Stimulated activated CD4-positive, alpha-beta T cell treated with anti-CD3 and anti-CD28 coated beads, Interleukin-2, amount 100 ng/mL, for 4 hours (primary cell): ENCODE data around the gene FAM177B.
"Not testable (repeated sequence)": the region's sequence is repeated elsewhere in the genome, so short reads cannot be mapped to it uniquely, and the experiment has no call there.

Experiments
- DNase-seq: peaks from one replicate; pipeline ENCODE4 v3.0.0-alpha.2; 2020; ENCODE audit warnings: low read depth

The FAM177B gene

DNA sequence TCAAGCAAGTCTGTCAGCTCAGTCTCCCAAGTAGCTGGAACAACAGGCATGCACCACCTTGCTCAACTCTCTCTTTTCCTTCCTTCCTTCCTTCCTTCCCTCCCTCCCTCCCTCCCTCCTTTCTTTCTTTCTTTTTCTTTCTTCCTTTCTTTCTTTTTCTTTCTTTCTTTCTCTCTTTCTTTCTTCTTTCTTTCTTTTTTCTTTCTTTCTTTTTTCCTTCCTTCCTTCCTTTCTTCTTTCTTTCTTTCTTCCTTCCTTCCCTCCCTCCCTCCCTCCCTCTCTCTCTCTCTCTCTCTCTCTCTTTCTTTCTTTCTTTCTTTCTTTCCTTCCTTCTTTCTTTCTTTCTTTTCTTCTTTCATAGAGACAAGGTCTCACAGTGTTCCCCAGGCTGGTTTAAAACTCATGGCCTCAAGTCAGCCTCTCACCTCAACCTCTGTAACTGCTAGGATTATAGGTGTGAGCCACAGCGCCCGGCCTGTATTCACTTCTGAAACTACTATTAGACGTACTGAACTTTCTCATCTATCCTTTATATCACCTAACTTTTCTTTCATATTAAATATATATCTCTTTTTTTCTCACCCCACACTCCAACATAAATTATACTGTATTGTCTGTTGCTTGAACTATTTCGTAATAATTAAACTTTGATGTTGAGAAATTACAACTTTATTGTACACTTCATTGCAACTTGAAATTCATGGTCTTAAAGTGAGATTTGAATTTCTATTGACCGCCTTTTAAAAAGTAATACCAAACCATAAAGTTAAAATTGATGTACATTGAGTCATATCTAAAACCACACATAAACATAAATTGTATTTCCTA lies 4.8 kb downstream of the FAM177B start:
- DNase-seq: not testable (repeated sequence)

DNA sequence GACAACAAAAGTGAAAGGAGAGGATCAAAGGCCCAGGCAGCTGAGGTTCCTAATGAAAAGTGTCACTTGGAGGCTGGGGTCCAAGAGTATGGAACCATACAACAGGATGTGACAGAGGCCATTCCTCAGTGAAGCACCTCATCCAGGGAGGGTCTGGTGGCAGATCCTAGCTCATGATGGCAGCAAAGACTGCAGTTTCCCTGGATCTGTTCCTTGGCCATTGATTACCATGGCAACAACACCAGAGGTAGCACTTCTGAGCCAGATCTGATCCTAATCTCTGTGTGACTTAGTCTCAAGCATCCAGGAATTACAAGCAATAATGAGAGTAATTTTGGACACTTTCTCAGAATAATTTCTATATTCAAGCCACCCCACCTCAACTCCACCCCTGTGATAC lies 12.9 kb downstream of the FAM177B start:
- DNase-seq: no peak

DNA sequence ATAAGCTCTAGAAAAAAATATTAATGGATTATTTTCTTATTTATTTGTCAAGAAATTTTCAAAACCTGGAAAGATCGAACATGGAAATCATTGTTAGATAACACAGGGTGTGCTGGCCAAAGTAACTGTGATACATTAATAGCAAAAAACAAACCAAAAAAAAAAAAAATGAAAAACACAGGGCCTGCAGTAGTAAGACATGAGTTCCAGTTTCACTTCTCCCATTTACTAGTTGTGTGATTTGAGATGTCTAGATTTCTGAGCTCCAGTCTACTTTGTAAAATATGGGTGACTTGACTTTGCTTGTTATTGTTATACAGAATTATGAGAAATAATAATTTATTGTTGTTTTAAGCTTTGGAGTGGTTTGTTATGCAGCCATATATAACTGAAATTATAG lies 13.6 kb downstream of the FAM177B start:
- no peak for DNase-seq

DNA sequence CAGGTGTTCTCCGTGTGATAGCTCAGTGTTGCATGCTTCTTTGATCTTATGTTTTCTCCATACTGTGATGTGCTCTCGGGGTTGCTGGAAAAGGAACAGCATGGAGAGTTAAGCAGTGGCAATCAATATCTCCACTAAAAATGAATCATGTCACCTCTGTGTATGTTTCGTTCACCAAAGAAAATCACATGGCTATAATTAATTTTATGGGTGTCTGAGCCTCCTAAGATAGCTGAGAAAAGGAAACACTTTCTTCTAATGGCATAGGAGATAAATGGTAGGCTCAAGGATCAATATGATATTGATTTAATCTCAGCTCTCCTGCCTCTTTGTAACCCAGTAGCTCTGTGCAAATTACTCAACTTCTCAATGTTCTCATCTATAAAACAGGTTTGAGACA lies 14.3 kb downstream of the FAM177B start:
- DNase-seq: no peak

DNA sequence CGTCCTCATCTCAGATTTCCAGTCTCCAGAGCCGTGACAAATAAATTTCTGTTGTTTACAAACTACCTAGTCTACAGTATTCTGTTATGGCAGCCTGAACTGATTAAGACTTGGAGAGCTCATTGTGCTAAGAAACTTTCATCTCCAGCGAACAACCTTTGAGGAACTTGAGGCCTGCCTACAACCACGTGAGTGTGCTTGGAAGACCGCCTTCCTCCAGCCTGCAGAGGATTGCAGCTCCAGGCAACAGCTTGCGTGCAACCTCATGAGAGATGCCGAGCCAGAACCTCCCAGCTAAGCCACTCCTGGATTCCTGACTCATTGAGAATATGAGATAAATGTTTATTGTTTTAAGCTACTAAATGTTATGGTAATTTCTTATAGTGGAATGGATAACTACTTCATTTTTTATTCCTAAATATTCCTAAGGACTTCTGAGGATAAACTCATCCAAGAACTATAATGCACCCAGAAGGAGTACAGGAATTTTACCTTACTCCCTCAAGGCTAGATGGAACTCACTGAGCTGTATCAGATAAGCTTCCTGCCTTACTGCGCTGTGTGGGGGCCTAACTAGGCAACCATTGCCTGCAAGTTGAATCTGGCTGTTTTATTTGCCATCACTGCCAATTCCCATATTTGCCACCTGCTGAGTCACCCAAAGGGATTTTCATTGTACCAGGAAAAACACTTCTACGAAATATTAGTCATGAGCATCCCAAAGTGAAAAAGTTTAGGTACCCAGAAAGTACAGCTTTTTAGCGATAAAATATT lies 17.6 kb downstream of the FAM177B start:
- no peak for DNase-seq

DNA sequence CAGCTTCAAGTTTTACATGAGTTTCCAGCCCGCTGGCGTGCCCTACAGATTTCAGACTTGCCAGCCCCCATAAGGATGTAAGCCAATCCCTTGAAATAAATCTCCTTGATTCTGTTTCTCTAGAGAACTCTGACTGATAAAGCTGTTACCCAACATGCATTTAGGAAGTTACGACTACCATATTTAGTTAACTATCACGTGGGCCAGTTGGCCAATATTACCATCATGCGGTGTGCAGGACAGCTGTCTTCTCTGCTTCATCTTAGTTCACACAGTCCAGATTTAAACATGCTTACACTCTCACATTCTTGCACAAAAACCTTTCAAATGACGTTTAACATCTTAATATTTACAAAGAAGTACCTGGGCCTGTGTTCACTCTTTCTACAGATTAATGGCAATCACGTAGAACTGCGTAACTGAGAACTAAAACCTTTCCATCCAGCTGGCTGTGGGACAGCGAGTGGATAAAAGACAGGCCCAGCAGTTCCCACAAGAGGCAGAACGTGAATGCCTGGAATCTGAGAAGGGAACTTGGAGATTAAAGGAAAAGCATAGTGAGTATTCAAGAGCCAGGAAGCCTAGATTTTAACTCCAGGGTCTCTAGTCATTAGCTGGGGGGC lies 20.8 kb downstream of the FAM177B start:
- DNase-seq: no peak

DNA sequence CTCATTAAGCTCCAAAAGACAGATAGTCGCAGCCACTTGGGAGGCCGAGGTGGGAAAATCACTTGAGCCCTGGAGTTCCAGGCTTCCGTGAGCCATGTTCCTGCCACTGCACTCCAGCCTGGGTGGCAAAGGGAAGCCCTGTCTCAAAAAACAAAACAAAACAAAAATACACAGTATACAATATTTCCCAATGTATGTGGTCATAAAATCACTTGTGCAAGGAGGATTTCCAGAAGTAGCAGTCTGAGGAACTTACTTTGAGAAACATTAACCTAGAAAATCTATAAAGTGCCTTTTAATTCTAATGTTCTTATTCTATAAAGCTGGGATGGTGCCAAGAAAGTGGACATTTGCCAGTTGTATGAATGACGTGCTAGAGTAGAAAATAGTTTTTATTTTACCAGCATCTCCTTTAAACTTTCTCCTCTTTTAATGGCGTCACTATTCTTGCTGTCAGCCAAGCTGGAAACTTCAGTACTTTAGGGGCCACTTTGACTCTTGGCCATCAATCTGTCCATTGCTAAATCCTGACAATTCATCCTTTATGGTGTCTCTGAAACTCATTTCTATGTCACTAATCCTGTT lies 22.5 kb downstream of the FAM177B start:
- DNase-seq: no peak

DNA sequence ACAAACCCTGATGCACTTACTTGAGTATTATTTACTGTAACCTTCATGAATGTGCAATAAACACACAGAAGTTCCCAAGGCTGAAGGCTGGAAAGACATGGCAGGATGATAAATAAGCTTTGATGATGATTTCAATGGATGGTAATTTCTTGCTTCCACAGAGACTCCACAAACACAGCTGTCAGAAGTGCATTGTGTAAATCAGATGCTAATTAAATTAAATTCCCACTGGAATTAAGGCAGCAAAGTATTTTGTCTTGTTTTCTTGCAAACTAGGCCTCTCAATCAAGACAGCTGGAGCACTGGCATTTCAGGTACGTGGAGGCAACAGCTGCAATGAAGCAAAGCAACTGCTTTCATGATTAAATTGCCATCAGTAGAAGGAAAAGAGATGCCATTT lies 24.1 kb downstream of the FAM177B start:
- DNase-seq: no peak

DNA sequence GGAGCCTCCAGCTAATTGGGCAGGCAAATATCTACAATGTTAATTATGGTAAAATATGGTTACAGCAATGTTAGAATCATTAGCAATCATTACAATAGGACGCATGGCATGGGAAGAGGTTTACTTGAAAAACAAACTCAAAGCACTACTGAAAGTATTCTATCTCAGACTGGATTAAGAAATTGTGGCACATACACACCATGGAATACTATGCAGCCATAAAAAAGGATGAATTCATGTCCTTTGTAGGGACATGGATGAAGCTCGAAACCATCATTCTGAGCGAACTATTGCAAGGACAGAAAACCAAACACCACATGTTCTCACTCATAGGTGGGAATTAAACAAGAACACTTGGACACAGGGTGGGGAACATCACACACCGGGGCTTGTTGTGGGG lies 25.2 kb downstream of the FAM177B start:
- DNase-seq: not testable (repeated sequence)

DNA sequence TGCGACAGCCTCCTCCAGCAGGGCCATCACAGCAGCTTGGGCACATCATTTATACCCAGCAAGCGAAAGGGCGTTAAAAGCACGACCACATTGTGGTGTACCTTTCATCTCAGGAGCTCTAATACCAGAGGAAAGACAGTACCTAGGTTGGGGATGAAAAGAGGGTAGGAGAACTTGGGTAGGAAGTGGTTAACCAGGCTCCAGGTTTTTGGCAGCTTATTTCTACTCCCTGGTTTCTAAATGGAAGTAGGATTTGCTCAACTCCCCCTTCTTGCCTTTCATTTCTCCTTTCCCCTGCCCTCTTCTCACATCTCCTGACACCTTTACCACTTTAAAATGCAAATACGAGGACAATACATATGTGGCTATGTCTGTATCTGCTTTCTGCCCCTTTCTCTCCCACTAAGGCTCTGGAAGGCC lies 30.2 kb downstream of the FAM177B start:
- DNase-seq: no peak

DNA sequence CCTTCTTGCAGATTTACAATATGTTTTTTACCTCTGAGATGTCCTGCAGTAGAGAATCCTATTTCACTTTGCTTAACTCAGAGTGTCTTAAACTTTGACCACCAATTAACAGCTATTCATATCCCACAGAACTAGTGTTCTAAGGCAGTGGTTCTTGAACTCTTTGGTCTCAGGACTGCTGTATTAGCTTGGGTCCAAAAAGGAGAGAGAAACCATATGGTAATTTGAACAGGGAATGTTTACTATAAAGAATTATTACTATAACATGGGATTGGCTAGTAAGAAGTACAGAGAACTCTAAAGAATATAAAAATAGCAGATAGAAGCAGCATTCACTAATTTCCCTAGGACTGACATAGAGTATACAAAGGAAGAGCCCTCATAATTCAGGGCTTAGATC lies 31.6 kb downstream of the FAM177B start:
- DNase-seq: no peak

DNA sequence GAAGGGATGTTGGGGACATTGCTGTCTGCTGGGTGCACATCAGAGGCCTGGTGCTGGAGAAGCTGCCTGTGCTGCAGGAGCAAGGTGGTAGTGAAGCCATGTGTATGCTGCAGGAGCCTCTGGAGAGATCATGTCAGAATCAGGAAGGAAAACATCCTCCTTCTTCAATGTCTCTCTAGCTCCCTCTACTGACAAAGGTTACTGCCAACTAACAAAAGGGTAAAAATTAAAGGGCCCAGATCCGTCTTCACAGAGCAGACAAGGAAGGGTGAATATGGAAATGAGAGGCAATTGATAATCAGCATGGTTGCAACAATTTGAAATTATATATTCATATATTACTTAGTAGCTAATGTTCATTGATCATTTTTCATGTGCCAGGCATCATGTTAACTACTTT lies 32.2 kb downstream of the FAM177B start:
- no peak for DNase-seq

DNA sequence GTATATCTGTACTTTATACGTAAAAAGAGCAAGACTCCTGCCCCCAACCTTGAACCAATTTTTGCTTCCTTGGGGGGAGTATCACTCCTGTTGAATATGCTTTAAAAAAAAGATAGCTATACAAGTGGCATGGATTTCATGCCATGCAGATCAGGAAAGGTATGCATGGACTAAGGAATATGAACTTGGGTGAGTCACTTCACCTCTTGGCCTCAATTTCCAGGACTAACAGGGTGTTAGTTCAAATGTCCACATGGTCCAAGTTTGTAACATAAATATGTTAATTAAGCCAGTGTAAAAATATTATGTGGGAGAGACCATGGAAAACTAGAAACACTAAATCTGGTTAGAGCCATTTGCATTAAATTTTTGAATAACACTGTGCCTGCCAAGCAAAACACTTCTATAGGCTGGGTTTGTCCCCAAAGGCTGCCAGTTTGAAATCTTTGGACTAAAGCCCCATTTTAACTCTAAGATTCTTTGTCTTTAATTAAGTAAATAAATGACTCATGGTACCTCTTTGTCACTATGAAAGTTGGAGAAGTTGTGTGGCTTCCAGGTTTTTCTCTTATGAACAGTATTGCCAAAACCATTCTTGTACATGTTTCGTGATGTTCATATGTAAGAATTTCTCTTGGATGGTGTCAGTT lies 33.1 kb downstream of the FAM177B start:
- no peak for DNase-seq

DNA sequence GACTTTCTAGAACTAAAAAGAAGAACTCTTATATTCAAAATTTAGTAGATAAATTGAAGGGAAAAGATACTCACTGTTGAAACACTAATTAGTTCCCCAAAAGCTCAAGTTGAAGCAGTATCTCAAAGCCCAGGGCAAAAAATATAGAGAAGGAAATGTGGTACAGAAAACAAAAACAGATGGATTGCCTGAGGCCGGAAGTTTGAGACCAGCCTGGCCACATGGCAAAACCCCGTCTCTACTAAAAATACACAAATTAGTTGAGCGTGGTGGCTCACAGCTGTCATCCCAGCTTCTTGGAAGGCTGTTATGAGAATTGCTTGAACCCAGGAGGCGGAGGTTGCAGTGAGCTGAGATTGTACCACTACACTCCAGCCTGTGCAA lies 36.0 kb downstream of the FAM177B start:
- no peak for DNase-seq

DNA sequence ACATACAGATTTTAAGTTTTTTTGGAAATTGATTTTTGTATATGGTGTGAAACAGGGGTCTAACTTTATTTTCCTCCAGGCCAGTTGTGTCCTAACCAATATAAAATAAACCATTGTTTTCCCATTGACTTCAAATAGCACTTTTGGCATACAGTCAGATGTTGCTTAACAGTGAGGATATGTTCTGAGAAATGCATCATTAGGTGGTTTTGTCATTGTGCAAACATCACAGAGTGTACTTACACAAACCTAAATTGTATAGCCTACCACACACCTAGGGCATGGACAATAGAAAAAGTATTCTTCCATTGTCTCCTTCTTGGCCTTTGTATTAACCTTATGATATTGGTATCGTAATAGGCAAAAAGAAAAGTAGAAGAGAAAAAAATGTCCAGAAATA lies 40.5 kb downstream of the FAM177B start:
- DNase-seq: no peak

DNA sequence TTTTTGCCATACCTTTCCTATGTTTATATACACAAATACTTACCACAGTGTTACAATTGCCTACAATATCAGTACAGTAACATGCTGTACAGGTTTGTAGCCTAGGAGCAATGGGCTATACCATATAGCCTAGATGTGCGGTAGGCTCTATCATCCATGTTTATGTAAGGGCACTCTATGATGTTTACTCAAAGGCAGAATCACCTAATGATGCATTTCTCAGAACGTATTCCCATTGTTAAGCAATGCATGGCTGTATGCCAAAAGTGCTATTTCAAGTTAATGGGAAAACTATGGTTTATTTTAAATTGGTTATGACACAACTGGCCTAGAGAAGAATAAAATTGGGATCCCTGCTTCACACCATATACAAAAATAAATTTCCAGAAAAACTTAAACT lies 41.0 kb downstream of the FAM177B start:
- no peak for DNase-seq

DNA sequence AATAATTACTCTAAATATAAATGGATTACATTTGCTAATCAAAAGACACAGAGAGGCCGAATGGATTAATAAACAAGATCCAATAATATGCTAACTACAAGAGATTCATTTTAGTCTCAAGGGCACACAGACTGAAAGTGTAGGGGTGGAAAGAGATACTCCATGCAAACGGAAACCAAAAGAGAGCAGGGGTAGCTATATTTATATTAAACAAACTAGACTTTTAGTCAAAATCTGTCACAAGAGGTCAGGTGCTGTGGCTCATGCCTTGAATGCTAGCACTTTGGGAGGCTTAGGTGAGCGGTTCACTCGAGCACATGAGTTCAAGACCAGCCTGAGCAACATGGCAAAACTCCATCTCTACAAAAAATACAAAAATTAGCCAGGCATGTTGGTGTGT lies 44.2 kb downstream of the FAM177B start:
- no peak for DNase-seq

DNA sequence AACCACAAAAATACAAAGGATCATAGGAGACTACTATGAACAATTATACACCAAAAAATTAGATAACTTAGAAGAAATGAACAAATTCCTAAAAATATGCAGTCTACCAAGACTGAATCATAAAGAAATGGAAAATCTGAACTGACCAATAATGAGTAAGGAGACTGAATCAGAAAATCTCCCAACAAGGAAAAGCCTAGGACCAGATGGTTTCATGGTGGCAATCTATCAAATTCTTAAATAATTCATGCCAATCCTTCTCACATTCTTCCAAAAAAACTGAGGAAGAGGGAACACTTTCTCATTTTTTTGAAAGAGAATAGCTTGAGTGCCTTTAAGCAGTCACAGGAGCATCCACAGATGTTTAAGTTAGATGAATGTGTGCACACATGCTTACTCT lies 46.0 kb downstream of the FAM177B start:
- DNase-seq: no peak

DNA sequence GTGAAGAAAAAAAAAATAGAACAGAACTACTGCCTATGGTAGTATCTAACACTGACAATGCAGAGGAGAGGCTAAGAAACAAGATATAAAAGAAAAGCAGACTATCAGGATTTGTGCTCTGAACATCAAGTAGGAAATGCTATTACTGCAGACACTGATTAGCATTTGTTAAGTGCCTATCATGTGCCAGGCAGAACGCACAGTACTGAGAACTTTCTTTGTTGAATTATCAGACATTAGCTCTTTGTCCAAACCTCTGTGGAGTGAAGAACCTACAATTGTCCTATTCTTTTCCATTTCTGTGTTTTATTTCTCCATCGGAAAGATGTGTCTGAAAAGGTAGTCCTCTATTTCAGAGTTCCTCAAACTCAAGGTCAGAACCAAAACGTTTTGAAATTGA lies 47.4 kb downstream of the FAM177B start:
- DNase-seq: no peak

DNA sequence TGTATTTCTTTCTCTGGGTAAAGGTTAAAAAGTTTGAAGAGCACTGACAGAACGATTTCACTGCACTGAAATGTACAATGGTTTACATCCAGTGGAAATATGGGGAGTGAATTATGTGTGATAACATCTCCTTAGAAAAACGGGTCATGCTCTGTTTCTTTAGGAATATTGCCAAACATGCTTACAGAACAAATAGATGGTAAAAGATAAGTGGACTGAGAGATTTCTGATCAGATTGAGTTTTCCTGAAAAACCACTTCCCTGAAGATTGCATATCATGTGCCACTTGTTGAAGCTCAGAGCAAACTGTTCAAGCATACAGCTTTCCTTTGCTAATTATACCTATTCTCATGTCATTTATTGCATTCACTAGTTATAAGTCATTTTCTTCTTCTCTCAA lies 47.9 kb downstream of the FAM177B start:
- DNase-seq: no peak

DNA sequence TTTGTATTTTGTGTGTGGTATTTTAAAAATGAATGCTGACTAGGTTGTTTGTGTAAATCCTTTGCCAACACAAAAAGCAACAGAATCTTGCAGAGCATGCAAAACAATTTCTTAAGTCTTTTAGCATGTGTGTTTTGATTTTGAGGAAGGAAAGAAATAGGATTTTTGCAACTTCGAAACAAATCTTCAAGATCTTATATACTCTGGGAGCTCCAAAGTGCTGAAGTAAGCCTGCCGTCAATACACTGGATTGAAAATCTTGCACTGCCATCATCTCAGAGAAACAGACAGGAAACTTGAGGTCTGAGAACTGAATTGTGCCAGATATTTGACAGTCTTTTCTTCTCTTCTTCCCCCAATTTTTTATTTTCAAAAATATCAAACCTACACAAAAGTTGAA lies 48.5 kb downstream of the FAM177B start:
- DNase-seq: no peak

DNA sequence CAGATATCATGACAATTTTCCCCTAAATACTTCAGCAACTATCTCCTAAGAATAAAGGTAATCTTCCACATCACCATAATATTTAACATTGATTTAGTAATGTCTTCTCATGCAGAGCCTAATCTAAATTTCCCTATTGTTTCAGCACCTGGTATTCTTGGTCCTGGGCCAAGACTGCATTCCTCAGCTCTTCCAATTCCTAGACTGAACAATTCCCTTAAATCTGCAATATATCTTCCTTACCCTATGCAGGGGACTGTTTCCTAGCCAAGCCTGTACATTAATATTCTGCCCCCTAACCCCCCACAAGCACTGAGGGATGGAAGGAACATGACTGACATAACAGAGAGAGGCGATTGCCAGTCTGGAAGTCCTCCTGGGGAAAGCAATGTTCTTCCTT lies 49.1 kb downstream of the FAM177B start:
- no peak for DNase-seq
